Measurements from ENCODE around the gene CACNA1G. TPM values are rescaled to one million over a fixed set of nuclear protein-coding genes. Genes with fewer than 3 reads are reported as not detected.

CACNA1G gene
- total RNA-seq, 1 donor from 2014 or later: not detected

GRCh38 chr17:50605429-50605828, 44.9 kb downstream of the CACNA1G start:
- no peak overlapping the region for H3K27ac ChIP-seq
- DNase-seq (no peak), ATAC-seq (no peak)
- no peaks in the 10 kb centered on the region for H3K36me3 ChIP-seq
- TF ChIP-seq, protein P1, sequence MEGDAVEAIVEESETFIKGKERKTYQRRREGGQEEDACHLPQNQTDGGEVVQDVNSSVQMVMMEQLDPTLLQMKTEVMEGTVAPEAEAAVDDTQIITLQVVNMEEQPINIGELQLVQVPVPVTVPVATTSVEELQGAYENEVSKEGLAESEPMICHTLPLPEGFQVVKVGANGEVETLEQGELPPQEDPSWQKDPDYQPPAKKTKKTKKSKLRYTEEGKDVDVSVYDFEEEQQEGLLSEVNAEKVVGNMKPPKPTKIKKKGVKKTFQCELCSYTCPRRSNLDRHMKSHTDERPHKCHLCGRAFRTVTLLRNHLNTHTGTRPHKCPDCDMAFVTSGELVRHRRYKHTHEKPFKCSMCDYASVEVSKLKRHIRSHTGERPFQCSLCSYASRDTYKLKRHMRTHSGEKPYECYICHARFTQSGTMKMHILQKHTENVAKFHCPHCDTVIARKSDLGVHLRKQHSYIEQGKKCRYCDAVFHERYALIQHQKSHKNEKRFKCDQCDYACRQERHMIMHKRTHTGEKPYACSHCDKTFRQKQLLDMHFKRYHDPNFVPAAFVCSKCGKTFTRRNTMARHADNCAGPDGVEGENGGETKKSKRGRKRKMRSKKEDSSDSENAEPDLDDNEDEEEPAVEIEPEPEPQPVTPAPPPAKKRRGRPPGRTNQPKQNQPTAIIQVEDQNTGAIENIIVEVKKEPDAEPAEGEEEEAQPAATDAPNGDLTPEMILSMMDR (IDR thresholded peaks at IDR 0.05): no peak
- H3K4me1 ChIP-seq: peaks cover 14% of the 10 kb centered on the region
- H3K4me3 ChIP-seq: no peak overlapping the region
- no peaks in the 10 kb centered on the region for H3K9me3 ChIP-seq
- intact Hi-C loops (cut with DNase I): no loop called here
- H3K27me3 ChIP-seq: peaks cover 9% of the 10 kb centered on the region

GRCh38 chr17:50607522-50608175, 47.1 kb downstream of the CACNA1G start:
- H3K9me3 ChIP-seq: no peaks in the 10 kb centered on the region
- no peak overlapping the region for H3K4me3 ChIP-seq
- ATAC-seq (no peak), DNase-seq (no peak)
- H3K4me1 ChIP-seq: peaks cover 14% of the 10 kb centered on the region
- intact Hi-C loops (cut with DNase I): no loop called here
- H3K27me3 ChIP-seq: peaks cover 9% of the 10 kb centered on the region
- TF ChIP-seq, protein P1 (IDR thresholded peaks at IDR 0.05): no peak
- H3K36me3 ChIP-seq: no peaks in the 10 kb centered on the region
- H3K27ac ChIP-seq: no peak overlapping the region

- TF ChIP-seq, protein P1 (IDR thresholded peaks at IDR 0.05): no peak
- intact Hi-C loops (cut with DNase I): no loop called here
- Histone ChIP-seq H3K27me3 (peaks cover 9% of the 10 kb centered on the region), H3K4me3 (no peak overlapping the region), H3K9me3 (no peaks in the 10 kb centered on the region), H3K27ac (no peak overlapping the region), H3K36me3 (no peaks in the 10 kb centered on the region), H3K4me1 (peaks cover 14% of the 10 kb centered on the region)
- DNase-seq (no peak), ATAC-seq (no peak)
Observed at GRCh38 chr17:50608700-50609379, 48.3 kb downstream of the CACNA1G start.

- Histone ChIP-seq H3K27ac (no peak overlapping the region), H3K36me3 (no peaks in the 10 kb centered on the region), H3K27me3 (peaks cover 9% of the 10 kb centered on the region), H3K4me3 (no peak overlapping the region), H3K4me1 (peaks cover 9% of the 10 kb centered on the region), H3K9me3 (no peaks in the 10 kb centered on the region)
- DNase-seq (no peak), ATAC-seq (no peak)
- intact Hi-C loops (cut with DNase I): no loop called here
- TF ChIP-seq, protein P1 (IDR thresholded peaks at IDR 0.05): no peak
Observed at GRCh38 chr17:50609380-50610074, 49.0 kb downstream of the CACNA1G start.

GRCh38 chr17:50611634-50612033, 51.1 kb downstream of the CACNA1G start:
- intact Hi-C loops (cut with DNase I): no loop called here
- H3K4me1 ChIP-seq: no peaks in the 10 kb centered on the region
- no peak overlapping the region for H3K4me3 ChIP-seq
- no peaks in the 10 kb centered on the region for H3K36me3 ChIP-seq
- no peak overlapping the region for H3K27ac ChIP-seq
- DNase-seq (no peak), ATAC-seq (no peak)
- TF ChIP-seq, protein P1 (IDR thresholded peaks at IDR 0.05): no peak
- no peaks in the 10 kb centered on the region for H3K9me3 ChIP-seq
- peaks cover 9% of the 10 kb centered on the region for H3K27me3 ChIP-seq

Data from upper lobe of right lung (tissue), 1 donor.